ENCODE results near the gene RBAK.
"Not testable (repeated sequence)": the region's sequence is repeated elsewhere in the genome, so short reads cannot be mapped to it uniquely, and the experiment has no call there.

The RBAK gene

DNA sequence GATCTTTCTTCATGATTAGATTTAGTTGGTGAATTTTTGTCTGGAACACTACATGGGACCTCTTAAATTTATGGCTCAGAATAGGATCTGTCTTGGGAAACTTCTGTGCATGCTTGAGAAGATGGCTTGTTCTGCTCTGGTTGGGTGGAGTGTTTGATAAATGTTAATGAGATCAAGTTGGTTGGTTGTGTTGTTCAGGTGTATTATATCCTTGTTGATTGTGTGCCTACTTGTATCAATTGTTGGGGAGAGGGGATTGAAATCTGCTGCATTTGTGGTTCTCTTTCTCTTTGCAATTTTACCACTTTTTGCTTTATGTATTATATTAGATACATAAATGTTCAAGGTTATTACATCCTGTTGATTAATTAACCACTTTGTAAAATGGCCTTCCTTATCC lies 6.1 kb downstream of the RBAK start:
- not testable (repeated sequence) for DNase-seq

DNA sequence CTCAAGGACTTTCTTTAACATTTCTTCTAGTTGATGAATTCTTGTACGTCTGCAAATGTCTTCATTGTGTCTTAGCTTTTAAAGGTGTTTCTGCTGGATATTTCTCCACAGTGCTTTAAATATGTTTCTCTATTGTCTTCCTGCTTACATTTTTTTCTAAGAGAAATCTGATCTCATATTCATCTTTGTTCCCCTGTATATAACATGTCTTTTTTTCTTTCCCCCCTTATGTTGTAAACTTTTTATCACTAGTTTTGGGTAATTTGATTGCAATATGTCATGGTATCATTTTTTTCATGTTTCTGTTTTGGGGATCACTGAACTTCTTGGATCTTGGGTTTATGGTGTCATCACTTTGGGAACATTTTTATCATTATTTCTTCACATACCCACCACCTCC lies 7.5 kb downstream of the RBAK start:
- no peak for DNase-seq

DNA sequence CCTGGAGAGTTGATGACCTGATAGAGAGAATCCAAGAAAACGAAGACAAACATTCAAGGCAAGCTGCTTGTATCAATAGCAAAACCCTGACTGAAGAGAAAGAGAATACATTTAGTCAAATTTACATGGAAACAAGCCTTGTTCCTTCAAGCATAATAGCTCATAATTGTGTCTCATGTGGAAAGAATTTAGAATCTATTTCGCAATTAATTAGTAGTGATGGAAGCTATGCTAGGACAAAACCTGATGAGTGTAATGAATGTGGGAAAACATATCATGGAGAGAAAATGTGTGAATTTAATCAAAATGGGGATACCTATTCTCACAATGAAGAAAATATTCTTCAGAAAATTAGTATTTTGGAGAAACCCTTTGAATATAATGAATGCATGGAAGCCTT lies 18.0 kb downstream of the RBAK start:
- DNase-seq, result no peak

DNA sequence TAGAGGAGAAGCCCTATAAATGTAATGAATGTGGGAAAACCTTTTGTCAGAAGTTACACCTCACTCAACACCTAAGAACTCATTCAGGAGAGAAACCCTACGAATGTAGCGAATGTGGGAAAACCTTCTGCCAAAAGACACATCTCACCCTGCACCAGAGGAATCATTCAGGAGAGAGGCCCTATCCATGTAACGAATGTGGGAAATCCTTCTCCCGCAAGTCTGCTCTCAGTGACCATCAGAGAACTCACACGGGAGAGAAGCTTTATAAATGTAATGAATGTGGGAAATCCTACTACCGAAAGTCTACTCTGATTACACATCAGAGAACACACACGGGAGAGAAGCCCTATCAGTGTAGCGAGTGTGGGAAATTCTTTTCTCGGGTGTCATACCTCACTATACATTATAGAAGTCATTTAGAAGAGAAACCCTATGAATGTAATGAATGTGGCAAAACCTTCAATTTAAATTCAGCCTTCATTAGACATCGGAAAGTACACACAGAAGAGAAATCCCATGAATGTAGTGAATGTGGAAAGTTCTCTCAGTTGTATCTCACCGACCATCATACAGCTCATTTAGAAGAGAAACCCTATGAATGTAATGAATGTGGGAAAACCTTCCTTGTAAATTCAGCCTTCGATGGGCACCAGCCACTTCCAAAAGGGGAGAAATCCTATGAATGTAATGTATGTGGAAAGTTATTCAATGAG lies 18.9 kb downstream of the RBAK start:
- no peak for DNase-seq

GRCh38 chr7:5065107-5065407 lies 19.4 kb downstream of the RBAK start:
- no peak for DNase-seq

DNA sequence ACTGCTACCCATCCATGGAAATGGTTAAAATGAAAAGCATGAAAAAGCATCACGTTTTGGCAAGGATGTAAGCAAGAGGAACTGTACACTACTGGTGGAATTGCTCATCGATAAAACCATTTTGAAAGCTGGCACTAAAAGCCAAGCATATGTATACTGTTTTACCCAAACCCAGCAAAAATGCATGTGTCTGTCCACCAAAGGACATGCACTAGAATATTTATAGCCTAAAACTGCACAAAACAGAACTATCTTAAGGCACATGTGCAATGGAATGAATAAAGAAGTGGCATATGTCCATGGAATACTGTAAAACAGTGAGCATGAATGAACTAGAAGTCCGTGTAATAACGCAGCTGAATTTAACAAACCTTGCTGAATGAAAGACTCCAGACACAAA lies 22.9 kb downstream of the RBAK start:
- DNase-seq, result no peak

DNA sequence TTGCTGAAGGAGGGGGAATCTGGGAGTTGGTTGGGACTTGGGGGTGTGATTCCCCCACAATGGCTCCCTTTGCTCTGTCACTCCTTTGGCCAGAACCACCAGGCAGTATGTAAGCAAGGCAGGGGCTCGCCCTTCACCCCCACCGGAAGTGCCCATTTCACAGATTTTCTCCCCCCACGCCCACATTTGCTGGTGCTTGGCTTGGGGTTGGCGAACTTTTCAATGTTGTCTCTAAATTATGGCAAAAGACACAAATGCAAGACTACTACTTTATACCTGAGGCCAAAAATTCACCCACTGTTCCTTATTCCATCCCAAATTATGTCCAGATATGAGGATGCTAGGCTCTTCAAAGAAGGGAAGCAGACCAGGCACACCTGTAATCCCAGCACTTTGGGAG lies 24.5 kb downstream of the RBAK start:
- DNase-seq, result no peak

DNA sequence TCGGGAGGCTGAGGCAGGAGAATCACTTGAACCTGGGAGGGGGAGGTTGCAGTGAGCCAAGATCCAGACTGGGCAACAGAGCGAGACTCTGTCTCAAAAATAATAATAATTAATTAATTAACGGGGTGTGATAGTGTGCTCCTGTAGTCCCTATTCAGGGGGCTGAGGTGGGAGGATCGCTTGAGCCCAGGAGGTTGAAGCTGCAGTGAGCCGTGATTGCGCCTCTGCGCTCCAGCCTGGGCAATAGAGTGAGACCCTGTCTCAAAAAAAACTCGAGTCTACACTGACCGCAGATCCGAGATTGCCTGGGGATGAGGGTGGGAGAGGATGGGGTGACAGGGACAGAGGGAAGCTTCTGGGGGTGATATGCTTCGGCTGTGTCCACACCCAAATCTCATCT lies 29.5 kb downstream of the RBAK start:
- DNase-seq, result not testable (repeated sequence)

DNA sequence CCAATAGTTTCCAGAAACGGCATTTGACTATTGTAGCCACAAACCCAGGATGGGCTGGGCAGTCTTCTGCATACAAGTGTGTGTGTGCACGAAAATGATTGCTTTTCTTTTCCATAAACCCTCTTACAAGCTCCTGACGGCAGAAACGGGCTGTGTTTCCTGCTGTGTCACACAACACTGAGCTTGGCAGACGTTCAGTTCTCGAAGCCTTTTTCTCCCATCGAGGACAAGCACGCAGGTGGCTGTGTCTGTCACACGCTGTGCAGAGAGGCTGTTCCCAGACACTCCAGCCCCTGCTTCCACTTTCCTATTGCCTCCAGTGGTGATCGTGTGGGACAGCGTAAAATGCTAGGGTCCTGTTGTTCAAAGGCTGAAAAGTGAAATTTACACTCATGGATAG lies 32.1 kb downstream of the RBAK start:
- DNase-seq, result peak in 1 of 14 donors; percentile 2

- no peak for DNase-seq
Observed at GRCh38 chr7:5082806-5083205, 37.1 kb downstream of the RBAK start.

GRCh38 chr7:5083311-5083711 lies 37.7 kb downstream of the RBAK start:
- no peak for DNase-seq

- DNase-seq, result no peak
Observed at GRCh38 chr7:5086256-5086655, 40.6 kb downstream of the RBAK start.

DNA sequence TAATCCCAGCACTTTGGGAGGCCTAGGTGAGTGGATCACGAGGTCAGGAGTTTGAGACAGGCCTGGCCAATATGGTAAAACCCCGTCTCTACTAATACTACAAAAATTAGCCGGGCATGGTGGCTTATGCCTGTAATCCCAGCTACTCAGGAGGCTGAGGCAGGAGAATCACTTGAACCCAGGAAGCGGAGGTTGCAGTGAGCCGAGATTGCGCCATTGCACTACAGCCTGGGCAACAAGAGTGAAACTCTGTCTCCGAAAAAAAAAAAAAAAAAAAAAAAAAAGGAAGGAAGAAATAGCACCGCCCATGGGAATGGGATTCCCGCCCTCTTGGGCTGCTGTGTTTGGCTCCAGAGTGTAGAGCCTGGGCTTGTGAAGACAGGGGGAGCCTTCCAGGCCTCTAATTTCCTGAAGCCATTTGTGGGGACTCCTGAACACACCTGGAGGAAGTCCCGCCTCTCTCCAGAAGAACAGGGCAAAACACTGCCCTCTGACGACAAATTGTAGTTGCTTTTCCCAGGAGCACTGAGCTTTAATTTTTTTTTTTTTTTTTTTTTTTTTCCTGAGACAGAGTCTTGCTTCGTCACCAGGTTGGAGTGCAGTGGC lies 42.7 kb downstream of the RBAK start:
- DNase-seq, result not testable (repeated sequence)

DNA sequence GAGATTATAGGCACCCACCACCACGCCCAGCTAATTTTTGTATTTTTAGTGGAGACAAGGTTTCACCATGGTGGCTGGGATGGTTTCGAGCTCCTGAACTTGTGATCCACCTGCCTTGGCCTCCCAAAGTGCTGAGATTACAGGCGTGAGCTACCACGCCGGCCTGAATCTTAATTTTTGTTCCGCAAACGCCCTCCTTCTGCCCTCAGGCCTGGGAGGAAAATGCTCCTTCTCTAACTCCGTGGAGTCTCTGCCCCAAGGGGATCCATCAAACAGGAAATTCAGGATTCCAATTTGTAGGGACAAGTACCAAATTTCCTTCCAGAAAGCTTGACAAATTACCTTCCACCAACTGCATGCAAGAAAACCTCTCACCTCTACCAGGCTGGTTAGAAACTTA lies 43.2 kb downstream of the RBAK start:
- DNase-seq, result no peak

DNA sequence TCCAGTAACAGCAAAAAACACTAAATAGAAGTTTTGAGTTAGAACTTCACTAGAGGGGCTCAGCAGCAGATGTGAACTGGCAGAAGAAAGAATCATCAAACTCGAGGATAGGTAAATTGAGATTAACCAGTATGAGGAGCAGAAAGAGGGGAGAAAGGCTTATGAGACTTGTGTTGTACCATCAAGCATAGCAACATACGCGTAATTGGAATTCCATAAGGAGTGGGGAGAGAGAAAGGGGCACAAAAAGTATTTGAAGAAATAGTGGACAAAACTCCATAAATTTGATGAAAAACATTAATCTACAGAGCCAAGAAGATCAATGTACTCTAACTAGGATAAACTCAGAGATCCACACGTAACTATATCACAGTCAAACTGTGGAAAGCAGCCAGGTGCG lies 48.3 kb downstream of the RBAK start:
- no peak for DNase-seq

GRCh38 chr7:5094641-5095040 lies 49.0 kb downstream of the RBAK start:
- DNase-seq, result no peak

GRCh38 chr7:5116359-5116758 lies 70.7 kb downstream of the RBAK start:
- no peak for DNase-seq

GRCh38 chr7:5117095-5117970 lies 71.7 kb downstream of the RBAK start:
- DNase-seq, result no peak

Measured in C1 segment of cervical spinal cord (tissue), 14 donors.